SK-N-SH treated with all-trans-retinoic acid at 6 μM for 48 hours (cell line): Measurements from ENCODE around the gene KCNJ9.

Experiments used
- ATAC-seq: fragments of 200-7000 bp; cut with Tn5 transposase; 3 replicates; pipeline ENCODE4 v1.9.1; 2020; ENCODE audit warnings: mild to moderate bottlenecking, moderate library complexity
- BACH2 ChIP-seq: fragments of 250-450 bp; sonication (Bioruptor Pico); IDR thresholded peaks from 2 replicates; pipeline ENCODE4 v1.9.0; 2021; ENCODE audit warnings: mild to moderate bottlenecking, borderline replicate concordance
- CREB5 ChIP-seq: fragments of 250-450 bp; sonication (Bioruptor Pico); IDR thresholded peaks from 2 replicates; pipeline ENCODE4 v1.5.1; 2020; ENCODE audit warnings: low read depth, mild to moderate bottlenecking, moderate library complexity
- CSDC2 ChIP-seq: fragments of 250-450 bp; sonication (Bioruptor Pico); IDR thresholded peaks from 2 replicates; pipeline ENCODE4 v1.5.0; 2020; ENCODE audit warnings: mild to moderate bottlenecking, moderate library complexity
- ESRRG ChIP-seq: fragments of 250-450 bp; sonication (Bioruptor Pico); IDR thresholded peaks from 2 replicates; pipeline ENCODE4 v1.6.1; 2021; ENCODE audit warnings: mild to moderate bottlenecking
- GLIS3 ChIP-seq: fragments of 250-450 bp; sonication (Bioruptor Pico); IDR thresholded peaks from 2 replicates; pipeline ENCODE4 v1.5.0; 2020; ENCODE audit warnings: mild to moderate bottlenecking, moderate library complexity
- ISL1 ChIP-seq: fragments of 250-450 bp; sonication (Bioruptor Pico); IDR thresholded peaks from 2 replicates; pipeline ENCODE4 v2.1.2; 2022; ENCODE audit warnings: mild to moderate bottlenecking, moderate library complexity
- OSR1 ChIP-seq: fragments of 250-450 bp; sonication (Bioruptor Pico); IDR thresholded peaks from 2 replicates; pipeline ENCODE4 v1.8.0; 2022; ENCODE audit warnings: moderate library complexity, mild to moderate bottlenecking, inconsistent platforms
- PATZ1 ChIP-seq: fragments of 250-450 bp; sonication (Bioruptor Pico); IDR thresholded peaks from 2 replicates; pipeline ENCODE4 v1.8.0; 2020; ENCODE audit warnings: mild to moderate bottlenecking, moderate library complexity, borderline replicate concordance
- PPARA ChIP-seq: fragments of 250-450 bp; sonication (Bioruptor Pico); IDR thresholded peaks from 2 replicates; pipeline ENCODE4 v1.5.0; 2020; ENCODE audit warnings: mild to moderate bottlenecking, borderline replicate concordance
- RARB ChIP-seq: fragments of 250-450 bp; sonication (Bioruptor Pico); IDR thresholded peaks from 2 replicates; pipeline ENCODE4 v1.8.0; 2021; ENCODE audit warnings: mild to moderate bottlenecking, moderate library complexity
- SNAI2 ChIP-seq: fragments of 250-450 bp; sonication (Bioruptor Pico); IDR thresholded peaks from 2 replicates; pipeline ENCODE4 v1.5.0; 2020; ENCODE audit warnings: mild to moderate bottlenecking, moderate library complexity
- TOX ChIP-seq: fragments of 250-450 bp; sonication (Bioruptor Pico); IDR thresholded peaks from 2 replicates; pipeline ENCODE4 v1.8.0; 2021; ENCODE audit warnings: mild to moderate bottlenecking, moderate library complexity, borderline replicate concordance
- ZC3H10 ChIP-seq: fragments of 250-450 bp; sonication (Bioruptor Pico); IDR thresholded peaks from 2 replicates; pipeline ENCODE4 v1.5.1; 2021; ENCODE audit warnings: mild to moderate bottlenecking, moderate library complexity
- ZFP3 ChIP-seq: fragments of 250-450 bp; sonication (Bioruptor Pico); IDR thresholded peaks from 2 replicates; pipeline ENCODE4 v1.5.0; 2020; ENCODE audit warnings: mild to moderate bottlenecking, moderate library complexity
- ZFP30 ChIP-seq: fragments of 450-650 bp; formaldehyde crosslinking; IDR thresholded peaks from 2 replicates; pipeline ENCODE4 v1.5.0; 2022; ENCODE audit warnings: mild to moderate bottlenecking, moderate library complexity
- ZNF565 ChIP-seq: fragments of 450-650 bp; formaldehyde crosslinking; conservative IDR thresholded peaks from 2 replicates; pipeline ENCODE4 v1.5.0; 2020; ENCODE audit warnings: low read depth, mild to moderate bottlenecking, moderate library complexity
- ZNF70 ChIP-seq: fragments of 450-650 bp; formaldehyde crosslinking; IDR thresholded peaks from 2 replicates; pipeline ENCODE4 v1.5.0; 2020; ENCODE audit warnings: mild to moderate bottlenecking, moderate library complexity
- ZNF8 ChIP-seq: fragments of 450-650 bp; formaldehyde crosslinking; IDR thresholded peaks from 2 replicates; pipeline ENCODE4 v1.5.0; 2020; ENCODE audit warnings: mild to moderate bottlenecking, moderate library complexity
- TF ChIP-seq, protein P1 (sequence below): fragments of 250-450 bp; sonication (Bioruptor Pico); IDR thresholded peaks from 2 replicates; pipeline ENCODE4 v1.5.0; 2020; ENCODE audit warnings: mild to moderate bottlenecking, moderate library complexity
- TF ChIP-seq, protein P2 (sequence below): fragments of 250-450 bp; sonication (Bioruptor Pico); IDR thresholded peaks from 2 replicates; pipeline ENCODE4 v1.5.1; 2021; ENCODE audit warnings: mild to moderate bottlenecking, moderate library complexity

The KCNJ9 gene

DNA sequence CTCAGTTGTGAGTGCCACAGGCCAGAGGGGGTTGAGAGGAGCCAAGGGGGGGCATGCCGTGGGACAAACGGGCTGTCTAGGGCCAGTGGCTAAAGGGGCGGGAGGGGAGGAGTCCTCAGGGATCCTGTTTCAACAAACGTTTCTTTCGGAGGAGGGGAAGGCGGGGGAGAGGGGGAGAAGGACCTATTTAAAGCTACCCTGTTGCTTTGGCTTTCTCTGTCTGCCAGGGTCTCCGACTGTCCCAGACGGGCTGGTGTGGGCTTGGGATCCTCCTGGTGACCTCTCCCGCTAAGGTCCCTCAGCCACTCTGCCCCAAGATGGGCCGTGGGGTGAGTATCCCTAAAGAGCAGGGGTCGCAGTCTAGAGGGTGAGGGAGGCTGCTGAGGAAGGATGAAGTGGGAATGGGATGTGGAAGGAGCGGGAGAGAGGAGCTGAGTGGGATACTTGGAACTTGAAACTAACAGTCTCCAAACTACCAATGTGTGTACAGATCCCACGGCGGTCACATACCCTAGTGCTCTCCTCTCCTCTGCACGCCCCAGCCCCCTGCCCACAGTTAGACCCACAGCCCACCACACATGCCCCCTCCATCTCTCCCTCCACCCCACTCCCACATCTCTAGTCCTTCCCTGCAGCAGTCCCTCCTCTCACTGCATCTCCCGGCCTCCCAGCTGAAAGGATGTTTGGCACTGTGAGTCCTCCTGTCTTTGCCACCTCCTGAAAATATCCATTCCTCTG, 34.4 kb downstream of the KCNJ9 start, which contains the start of gene ATP1A2 (continued):
- TF ChIP-seq, protein P1, sequence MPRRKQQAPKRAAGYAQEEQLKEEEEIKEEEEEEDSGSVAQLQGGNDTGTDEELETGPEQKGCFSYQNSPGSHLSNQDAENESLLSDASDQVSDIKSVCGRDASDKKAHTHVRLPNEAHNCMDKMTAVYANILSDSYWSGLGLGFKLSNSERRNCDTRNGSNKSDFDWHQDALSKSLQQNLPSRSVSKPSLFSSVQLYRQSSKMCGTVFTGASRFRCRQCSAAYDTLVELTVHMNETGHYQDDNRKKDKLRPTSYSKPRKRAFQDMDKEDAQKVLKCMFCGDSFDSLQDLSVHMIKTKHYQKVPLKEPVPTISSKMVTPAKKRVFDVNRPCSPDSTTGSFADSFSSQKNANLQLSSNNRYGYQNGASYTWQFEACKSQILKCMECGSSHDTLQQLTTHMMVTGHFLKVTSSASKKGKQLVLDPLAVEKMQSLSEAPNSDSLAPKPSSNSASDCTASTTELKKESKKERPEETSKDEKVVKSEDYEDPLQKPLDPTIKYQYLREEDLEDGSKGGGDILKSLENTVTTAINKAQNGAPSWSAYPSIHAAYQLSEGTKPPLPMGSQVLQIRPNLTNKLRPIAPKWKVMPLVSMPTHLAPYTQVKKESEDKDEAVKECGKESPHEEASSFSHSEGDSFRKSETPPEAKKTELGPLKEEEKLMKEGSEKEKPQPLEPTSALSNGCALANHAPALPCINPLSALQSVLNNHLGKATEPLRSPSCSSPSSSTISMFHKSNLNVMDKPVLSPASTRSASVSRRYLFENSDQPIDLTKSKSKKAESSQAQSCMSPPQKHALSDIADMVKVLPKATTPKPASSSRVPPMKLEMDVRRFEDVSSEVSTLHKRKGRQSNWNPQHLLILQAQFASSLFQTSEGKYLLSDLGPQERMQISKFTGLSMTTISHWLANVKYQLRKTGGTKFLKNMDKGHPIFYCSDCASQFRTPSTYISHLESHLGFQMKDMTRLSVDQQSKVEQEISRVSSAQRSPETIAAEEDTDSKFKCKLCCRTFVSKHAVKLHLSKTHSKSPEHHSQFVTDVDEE (CRISPR knock-in tag): no peak

GRCh38 chr1:160116283-160117147, 35.2 kb downstream of the KCNJ9 start:
- ATAC-seq: no peak
- no peak for TF ChIP-seq ZNF70 (CRISPR knock-in tag)
- TF ChIP-seq TOX: no peak
- no peak for TF ChIP-seq ZFP30 (CRISPR knock-in tag)
- TF ChIP-seq ISL1 (CRISPR knock-in tag): no peak
- no peak for TF ChIP-seq ESRRG (CRISPR knock-in tag)

GRCh38 chr1:160117300-160117699, 36.0 kb downstream of the KCNJ9 start:
- TF ChIP-seq RARB (no peak), OSR1 (CRISPR knock-in tag) (no peak), CSDC2 (no peak)
- ATAC-seq: no peak

DNA sequence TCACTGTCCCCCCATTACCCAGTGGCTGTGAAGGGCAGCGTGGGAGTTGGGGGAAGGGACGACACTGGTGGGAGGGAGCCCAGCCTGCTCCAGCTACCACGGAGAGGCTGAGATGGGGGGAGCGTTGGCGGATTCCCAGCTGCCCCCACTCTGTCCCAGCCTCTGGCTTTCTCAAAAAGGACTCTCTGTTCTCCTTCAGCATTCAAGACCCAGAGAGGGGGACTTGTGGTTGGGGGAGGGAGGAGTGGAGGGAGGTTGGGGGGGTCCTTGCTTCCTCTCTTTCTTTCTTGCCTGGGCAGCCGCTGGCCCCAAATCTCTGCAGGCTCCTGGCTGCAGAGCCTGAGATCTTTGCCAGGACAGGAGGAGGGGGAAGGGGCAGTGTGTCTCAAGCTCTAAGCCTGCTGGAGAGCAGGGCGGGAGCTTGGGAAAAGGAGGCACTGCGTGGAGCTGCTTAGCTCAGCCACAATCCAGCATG, 36.4 kb downstream of the KCNJ9 start:
- TF ChIP-seq SNAI2 (no peak), PPARA (no peak), PATZ1 (no peak), ZNF8 (no peak), ZFP30 (CRISPR knock-in tag) (no peak), ESRRG (CRISPR knock-in tag) (no peak), CSDC2 (no peak), BACH2 (no peak), ZC3H10 (CRISPR knock-in tag) (no peak), GLIS3 (no peak)
- TF ChIP-seq, all 23 proteins: peak for 0
- ATAC-seq: peak; percentile 42

DNA sequence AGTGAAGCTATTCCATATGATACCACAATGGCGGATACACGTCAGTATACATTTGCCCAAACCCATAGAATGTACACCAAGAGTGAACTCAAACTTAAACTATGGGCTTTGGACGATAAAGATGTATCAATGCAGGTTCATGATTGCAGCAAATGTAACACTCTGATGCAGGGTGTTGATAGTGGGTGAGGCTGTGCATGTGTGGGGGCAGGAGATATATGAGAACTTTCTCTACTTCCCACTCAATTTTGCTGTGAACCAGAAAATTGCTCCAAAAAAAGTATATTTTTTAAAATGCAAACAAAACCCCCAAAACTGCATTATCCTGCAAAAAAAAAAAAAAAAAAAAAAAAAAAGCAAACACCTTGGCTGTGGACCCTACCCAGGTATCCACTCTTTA, 37.6 kb downstream of the KCNJ9 start:
- TF ChIP-seq, protein P2, sequence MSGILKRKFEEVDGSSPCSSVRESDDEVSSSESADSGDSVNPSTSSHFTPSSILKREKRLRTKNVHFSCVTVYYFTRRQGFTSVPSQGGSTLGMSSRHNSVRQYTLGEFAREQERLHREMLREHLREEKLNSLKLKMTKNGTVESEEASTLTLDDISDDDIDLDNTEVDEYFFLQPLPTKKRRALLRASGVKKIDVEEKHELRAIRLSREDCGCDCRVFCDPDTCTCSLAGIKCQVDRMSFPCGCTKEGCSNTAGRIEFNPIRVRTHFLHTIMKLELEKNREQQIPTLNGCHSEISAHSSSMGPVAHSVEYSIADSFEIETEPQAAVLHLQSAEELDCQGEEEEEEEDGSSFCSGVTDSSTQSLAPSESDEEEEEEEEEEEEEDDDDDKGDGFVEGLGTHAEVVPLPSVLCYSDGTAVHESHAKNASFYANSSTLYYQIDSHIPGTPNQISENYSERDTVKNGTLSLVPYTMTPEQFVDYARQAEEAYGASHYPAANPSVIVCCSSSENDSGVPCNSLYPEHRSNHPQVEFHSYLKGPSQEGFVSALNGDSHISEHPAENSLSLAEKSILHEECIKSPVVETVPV (CRISPR knock-in tag): no peak
- TF ChIP-seq, protein P1 (CRISPR knock-in tag): no peak
- TF ChIP-seq ZC3H10 (CRISPR knock-in tag) (no peak), GLIS3 (no peak), ZNF8 (no peak), SNAI2 (no peak), ZNF565 (CRISPR knock-in tag) (no peak), ZFP3 (CRISPR knock-in tag) (no peak), CREB5 (no peak), TOX (no peak), BACH2 (no peak), ISL1 (CRISPR knock-in tag) (no peak), ESRRG (CRISPR knock-in tag) (no peak), RARB (no peak), ZFP30 (CRISPR knock-in tag) (no peak), OSR1 (CRISPR knock-in tag) (no peak), PATZ1 (no peak)
- no peak for ATAC-seq
